ENCODE data around the gene SLC25A6.

The SLC25A6 gene

DNA sequence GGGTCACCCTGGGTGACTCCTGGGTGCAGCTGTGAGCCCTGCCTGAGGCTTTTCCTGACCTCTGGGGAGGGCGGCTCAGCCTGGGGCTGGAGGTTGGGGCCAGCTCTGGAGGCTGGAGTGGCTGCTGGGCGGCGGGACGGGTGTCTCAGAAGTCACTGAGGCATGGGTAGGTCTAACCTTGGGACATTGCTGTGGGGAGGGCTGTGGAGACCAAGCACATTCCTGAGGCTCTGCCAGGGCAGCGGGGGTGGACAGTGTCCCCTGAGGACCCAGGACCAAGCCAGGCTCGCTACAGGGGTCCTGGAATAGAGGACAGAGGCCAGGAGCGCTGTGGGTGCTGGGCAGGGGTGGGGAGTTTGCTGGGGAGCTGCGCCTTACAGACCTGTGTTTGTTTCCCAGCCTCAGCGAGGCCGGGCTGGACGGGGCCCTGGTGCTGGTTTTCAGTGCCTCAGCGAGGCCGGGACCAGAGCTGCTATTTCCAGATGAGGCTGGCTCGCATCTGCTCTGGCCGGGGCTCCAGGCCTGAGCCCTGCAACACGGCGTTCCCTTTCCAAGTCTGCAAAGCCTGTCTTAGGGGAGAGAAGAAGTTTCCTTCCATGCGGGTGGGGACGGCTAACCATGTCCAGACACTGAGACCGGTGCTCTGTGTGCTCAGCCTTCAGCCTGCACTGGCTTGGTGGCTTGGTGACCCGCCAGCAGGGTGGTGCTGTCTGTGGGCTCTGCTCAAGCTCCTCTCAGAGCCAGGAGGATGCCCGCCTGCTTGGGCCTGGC, 3.0 kb upstream of the SLC25A6 start:
- no peak overlapping the region for H3K4me3 ChIP-seq (ENCODE audit: low read depth, low read length)
- TF ChIP-seq, protein P1, sequence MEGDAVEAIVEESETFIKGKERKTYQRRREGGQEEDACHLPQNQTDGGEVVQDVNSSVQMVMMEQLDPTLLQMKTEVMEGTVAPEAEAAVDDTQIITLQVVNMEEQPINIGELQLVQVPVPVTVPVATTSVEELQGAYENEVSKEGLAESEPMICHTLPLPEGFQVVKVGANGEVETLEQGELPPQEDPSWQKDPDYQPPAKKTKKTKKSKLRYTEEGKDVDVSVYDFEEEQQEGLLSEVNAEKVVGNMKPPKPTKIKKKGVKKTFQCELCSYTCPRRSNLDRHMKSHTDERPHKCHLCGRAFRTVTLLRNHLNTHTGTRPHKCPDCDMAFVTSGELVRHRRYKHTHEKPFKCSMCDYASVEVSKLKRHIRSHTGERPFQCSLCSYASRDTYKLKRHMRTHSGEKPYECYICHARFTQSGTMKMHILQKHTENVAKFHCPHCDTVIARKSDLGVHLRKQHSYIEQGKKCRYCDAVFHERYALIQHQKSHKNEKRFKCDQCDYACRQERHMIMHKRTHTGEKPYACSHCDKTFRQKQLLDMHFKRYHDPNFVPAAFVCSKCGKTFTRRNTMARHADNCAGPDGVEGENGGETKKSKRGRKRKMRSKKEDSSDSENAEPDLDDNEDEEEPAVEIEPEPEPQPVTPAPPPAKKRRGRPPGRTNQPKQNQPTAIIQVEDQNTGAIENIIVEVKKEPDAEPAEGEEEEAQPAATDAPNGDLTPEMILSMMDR (IDR thresholded peaks at IDR 0.05; ENCODE audit: low read depth, low read length) = no peak
- no peak for DNase-seq (ENCODE audit: low read depth, low spot score)
- in situ Hi-C loops (cut with HindIII; ENCODE audit: low sequenced_read_pairs) = no loop called here

DNA sequence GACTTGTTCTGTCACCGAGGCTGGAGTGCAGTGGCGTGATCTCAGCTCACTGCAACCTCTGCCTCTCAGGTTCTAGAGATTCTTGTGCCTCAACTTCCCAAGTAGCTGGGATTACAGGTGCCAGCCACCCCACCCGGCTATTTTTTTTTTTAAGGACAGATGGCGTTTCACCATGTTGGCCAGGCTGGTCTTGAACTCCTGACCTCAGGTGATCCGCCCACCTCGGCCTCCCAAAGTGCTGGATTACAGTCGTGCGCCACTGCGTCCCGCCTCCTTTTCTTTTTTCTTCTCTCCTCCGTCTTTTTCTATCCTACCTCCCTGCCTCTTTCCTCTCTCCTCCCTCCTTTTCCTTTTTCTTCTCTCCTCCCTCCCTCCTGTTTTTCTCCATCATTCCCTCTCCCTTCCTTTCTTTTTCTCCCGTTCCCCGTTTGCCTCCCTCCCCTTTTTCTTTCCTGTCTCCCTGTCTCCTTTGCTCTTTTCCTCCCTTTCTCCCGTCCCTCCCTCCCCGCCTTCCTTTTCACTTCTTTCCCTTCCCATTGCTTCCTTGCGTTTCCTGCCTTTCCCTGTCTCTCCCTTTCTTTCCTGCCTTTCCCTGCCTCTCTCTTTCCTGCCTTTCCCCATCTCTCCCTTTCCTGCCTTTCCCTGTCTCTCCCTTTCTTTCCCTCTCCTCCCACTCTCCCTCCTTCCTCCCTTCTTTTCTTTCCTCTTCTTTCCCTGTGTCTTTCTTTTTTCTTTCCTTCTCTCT, 2.1 kb upstream of the SLC25A6 start:
- no peak for DNase-seq (ENCODE audit: low read depth, low spot score)
- in situ Hi-C loops (cut with HindIII; ENCODE audit: low sequenced_read_pairs) = no loop called here
- TF ChIP-seq, protein P1 (IDR thresholded peaks at IDR 0.05; ENCODE audit: low read depth, low read length) = no peak
- no peak overlapping the region for H3K4me3 ChIP-seq (ENCODE audit: low read depth, low read length)

DNA sequence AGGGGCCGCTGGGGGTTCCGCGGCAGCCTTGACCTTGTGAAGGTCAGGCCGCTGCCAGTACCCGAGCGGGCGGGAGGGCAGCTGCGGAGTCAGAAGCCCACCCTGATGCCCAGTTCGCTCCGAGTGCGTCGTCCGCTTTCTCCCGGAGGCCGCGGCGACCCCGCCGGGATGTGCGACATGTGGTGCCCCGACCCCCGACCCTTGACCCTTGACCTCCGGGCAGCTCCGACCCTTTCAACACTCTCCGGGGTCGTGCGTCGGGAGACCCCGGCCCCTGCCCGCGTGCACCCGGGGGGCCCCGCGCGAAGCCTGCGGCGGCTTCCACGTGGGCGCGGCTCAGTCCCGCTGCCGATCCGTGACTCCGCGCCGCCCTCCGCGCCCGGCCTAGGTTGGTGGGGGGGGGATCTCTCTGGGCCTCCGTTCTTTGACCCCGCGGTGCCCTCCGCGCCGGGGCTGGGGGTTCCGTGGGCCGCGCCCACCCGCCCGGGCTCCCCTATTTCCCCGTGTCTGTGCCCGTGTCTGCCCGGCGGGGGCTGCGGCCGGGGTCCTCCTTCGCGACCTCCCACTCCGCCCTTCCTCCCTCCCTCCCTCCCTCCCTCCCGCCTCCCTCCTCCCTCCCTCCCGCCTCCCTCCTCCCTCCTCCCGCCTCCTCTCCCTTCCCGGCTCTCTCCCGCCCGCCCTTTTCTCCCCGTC, 609 bp upstream of the SLC25A6 start:
- TF ChIP-seq, protein P1 (IDR thresholded peaks at IDR 0.05; ENCODE audit: low read depth, low read length) = no peak
- DNase-seq (ENCODE audit: low read depth, low spot score) = peak; percentile 75
- H3K4me3 ChIP-seq (ENCODE audit: low read depth, low read length) = peak overlapping the region; percentile 66
- in situ Hi-C loops (cut with HindIII; ENCODE audit: low sequenced_read_pairs) = no loop called here

DNA sequence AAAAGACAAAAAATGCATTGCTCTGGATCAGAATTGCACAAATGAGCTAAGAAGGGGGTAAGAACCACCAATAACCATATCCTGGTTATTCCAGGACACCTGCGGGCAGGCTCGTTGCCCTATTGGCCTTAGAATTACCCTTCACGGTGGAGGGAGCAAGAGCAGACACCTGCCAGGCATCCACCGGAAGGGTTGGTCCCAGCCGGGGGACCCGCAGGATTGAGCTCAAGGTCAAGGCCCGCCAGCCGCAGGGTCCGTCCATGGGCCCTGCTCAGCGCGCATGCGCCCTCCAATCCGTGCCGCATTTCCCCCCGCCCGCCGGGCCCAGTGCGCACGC, 575 bp downstream of the SLC25A6 start:
- DNase-seq (ENCODE audit: low read depth, low spot score) = no peak
- peak overlapping the region; percentile 99 for H3K4me3 ChIP-seq (ENCODE audit: low read depth, low read length)
- in situ Hi-C loops (cut with HindIII; ENCODE audit: low sequenced_read_pairs) = no loop called here
- TF ChIP-seq, protein P1 (IDR thresholded peaks at IDR 0.05; ENCODE audit: low read depth, low read length) = no peak

DNA sequence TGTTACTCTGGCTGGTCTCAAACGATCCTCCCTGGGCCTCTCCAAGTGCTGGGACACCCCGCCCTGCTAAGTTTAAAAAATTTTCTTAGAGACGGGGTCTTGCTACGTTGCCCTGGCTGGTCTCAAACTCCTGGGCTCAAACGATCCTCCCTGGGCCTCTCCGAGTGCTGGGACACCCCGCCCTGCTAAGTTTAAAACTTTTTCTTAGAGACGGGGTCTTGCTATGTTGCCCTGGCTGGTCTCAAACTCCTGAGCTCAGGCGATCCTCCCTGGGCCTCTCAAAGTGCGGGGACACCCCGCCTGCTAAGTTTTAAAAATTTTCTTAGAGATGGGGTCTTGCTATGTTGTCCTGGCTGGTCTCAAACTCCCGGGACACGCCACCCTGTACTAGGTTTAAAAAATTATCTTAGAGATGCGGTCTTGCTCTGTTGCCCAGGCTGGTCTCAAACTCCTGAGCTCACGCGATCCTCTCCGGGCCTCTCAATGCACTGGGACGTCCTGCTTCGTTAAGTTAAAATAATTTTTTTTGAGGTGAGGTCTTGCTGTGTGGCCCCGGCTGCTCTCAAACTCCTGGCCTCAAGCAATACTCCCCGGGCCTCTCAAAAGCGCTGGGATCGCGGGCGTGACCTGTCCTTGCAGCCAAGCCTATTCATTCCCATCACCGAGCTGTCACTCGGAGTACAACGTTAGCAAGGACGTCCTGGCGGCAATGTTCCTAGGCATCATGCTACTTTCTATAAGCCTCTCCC, 1.1 kb downstream of the SLC25A6 start:
- TF ChIP-seq, protein P1 (IDR thresholded peaks at IDR 0.05; ENCODE audit: low read depth, low read length) = no peak
- peak overlapping the region; percentile 99 for H3K4me3 ChIP-seq (ENCODE audit: low read depth, low read length)
- in situ Hi-C loops (cut with HindIII; ENCODE audit: low sequenced_read_pairs) = no loop called here
- DNase-seq (ENCODE audit: low read depth, low spot score) = no peak

DNA sequence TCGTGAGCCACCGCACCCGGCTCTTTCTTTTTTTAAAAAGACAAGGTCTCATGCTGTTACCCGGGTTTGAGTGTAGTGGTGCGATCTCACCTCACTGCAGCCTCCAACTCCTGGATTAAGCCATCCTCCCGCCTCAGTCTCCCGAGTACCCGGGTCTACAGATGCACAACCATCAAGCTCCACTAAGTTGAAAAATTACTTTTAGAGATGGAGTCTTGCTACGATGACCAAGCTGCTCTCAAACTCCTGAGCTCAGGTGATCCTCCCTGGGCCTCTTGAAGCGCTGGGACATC, 2.0 kb downstream of the SLC25A6 start:
- TF ChIP-seq, protein P1 (IDR thresholded peaks at IDR 0.05; ENCODE audit: low read depth, low read length) = no peak
- in situ Hi-C loops (cut with HindIII; ENCODE audit: low sequenced_read_pairs) = no loop called here
- no peak overlapping the region for H3K4me3 ChIP-seq (ENCODE audit: low read depth, low read length)
- no peak for DNase-seq (ENCODE audit: low read depth, low spot score)
